Measurements from ENCODE around the gene KBTBD12.

Gene KBTBD12

DNA sequence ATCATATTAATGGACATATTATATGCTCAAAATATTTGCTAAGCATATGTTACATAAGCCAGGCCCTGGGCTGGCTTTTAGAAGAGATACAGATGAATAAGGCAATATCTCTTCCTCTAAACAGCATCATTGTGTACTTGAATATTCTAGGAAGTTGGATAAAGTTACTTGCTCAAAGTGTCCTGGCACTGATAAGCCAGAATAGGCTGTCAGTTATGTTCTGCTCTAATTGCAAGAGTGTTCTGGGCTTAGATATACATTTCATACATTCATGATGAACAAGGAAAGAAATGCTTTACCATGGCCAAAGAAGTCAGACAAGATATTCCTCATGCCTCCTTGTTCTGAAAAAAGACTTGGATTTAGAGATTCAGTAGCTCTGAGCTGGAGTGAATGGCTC lies 40.7 kb downstream of the KBTBD12 start:
- TF ChIP-seq EZH2phosphoT487 (conservative IDR thresholded peaks at IDR 0.05; ENCODE audit: low read length) = no peak
- no peak for TF ChIP-seq CTCF (IDR thresholded peaks at IDR 0.05; ENCODE audit: insufficient read depth, low read length, poor library complexity, severe bottlenecking)

DNA sequence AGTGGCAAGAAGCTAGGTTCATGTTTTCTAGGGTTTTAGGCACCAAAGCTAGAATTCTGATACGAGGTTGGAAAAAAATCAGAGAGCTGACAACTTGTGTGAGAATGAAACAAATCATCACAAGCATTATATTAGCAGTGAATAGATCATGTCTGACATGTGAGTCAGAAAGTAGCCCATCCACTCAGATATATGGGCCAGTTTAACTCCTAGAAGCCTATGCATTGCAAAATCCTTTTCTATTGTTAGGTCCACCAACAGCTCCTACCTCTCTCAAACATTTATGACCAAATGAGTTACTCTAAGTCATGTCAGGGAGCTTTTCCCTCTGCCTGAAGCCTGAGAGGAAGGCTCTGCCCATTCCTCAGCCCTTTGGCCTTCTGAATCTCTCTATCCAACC lies 44.0 kb downstream of the KBTBD12 start:
- no peak overlapping the region for H2AFZ ChIP-seq (ENCODE audit: low read depth, low read length, severe bottlenecking)
- H3F3A ChIP-seq (ENCODE audit: insufficient read depth) = no peaks in the 10 kb centered on the region
- no peaks in the 10 kb centered on the region for H3K36me3 ChIP-seq (ENCODE audit: low read length)
- H4K20me1 ChIP-seq (ENCODE audit: low read depth, low read length) = no peaks in the 10 kb centered on the region
- H3K27ac ChIP-seq (ENCODE audit: low read depth, low read length) = no peak overlapping the region
- H3K27me3 ChIP-seq (ENCODE audit: low read length) = no peaks in the 10 kb centered on the region
- TF ChIP-seq EZH2phosphoT487 (conservative IDR thresholded peaks at IDR 0.05; ENCODE audit: low read length) (no peak), CTCF (IDR thresholded peaks at IDR 0.05; ENCODE audit: insufficient read depth, low read length, poor library complexity, severe bottlenecking) (no peak)
- no peak overlapping the region for H3K9ac ChIP-seq (ENCODE audit: low read length)
- no peak overlapping the region for H3K4me3 ChIP-seq (ENCODE audit: insufficient read depth, low read length, poor library complexity, severe bottlenecking)
- H3K4me2 ChIP-seq (ENCODE audit: low read depth, low read length, poor library complexity, severe bottlenecking) = no peak overlapping the region
- H3K9me3 ChIP-seq (ENCODE audit: insufficient read depth, low read length) = no peaks in the 10 kb centered on the region
- H3K9me2 ChIP-seq (replicated peaks; ENCODE audit: insufficient read depth, low read length) = no peaks in the 10 kb centered on the region
- no peaks in the 10 kb centered on the region for H3K79me2 ChIP-seq (ENCODE audit: insufficient read depth, low read length)

More for the DNA sequence above, 40.7 kb downstream of the KBTBD12 start:
- Histone ChIP-seq H4K20me1 (ENCODE audit: low read depth, low read length) (no peaks in the 10 kb centered on the region), H3K79me2 (ENCODE audit: insufficient read depth, low read length) (no peaks in the 10 kb centered on the region), H3K36me3 (ENCODE audit: low read length) (no peaks in the 10 kb centered on the region), H3K4me3 (ENCODE audit: insufficient read depth, low read length, poor library complexity, severe bottlenecking) (no peak overlapping the region), H3K4me2 (ENCODE audit: low read depth, low read length, poor library complexity, severe bottlenecking) (no peak overlapping the region), H2AFZ (ENCODE audit: low read depth, low read length, severe bottlenecking) (no peak overlapping the region), H3K27ac (ENCODE audit: low read depth, low read length) (no peak overlapping the region), H3K27me3 (ENCODE audit: low read length) (no peaks in the 10 kb centered on the region), H3K9me2 (replicated peaks; ENCODE audit: insufficient read depth, low read length) (no peaks in the 10 kb centered on the region), H3K9me3 (ENCODE audit: insufficient read depth, low read length) (no peaks in the 10 kb centered on the region), H3K9ac (ENCODE audit: low read length) (no peak overlapping the region), H3F3A (ENCODE audit: insufficient read depth) (no peaks in the 10 kb centered on the region)

DNA sequence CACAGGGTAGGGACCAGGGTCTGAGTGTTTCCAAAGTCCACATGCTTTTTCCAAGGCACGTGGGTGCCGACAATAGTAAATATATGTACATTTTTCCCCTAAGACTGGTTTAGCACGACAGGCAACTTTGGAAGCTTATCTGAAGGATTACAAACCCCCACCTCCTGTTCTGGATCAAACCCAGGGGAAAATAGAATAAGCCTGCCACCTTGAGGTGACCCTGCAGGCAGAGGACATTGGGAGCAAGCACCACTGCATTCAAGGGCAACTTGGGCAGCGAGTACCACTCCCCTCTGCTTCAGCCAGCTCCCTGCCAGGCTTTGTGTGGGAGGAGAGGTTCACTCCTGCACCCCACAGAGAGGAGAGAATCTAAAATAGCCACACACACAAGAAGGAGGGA lies 44.8 kb downstream of the KBTBD12 start:
- H3K36me3 ChIP-seq (ENCODE audit: low read length) = no peaks in the 10 kb centered on the region
- no peaks in the 10 kb centered on the region for H3K27me3 ChIP-seq (ENCODE audit: low read length)
- no peaks in the 10 kb centered on the region for H3K9me3 ChIP-seq (ENCODE audit: insufficient read depth, low read length)
- H3K79me2 ChIP-seq (ENCODE audit: insufficient read depth, low read length) = no peaks in the 10 kb centered on the region
- H3F3A ChIP-seq (ENCODE audit: insufficient read depth) = no peaks in the 10 kb centered on the region
- no peaks in the 10 kb centered on the region for H3K9me2 ChIP-seq (replicated peaks; ENCODE audit: insufficient read depth, low read length)
- no peak overlapping the region for H3K9ac ChIP-seq (ENCODE audit: low read length)
- no peak overlapping the region for H3K4me3 ChIP-seq (ENCODE audit: insufficient read depth, low read length, poor library complexity, severe bottlenecking)
- no peaks in the 10 kb centered on the region for H4K20me1 ChIP-seq (ENCODE audit: low read depth, low read length)
- peak; percentile 26 for TF ChIP-seq CTCF (IDR thresholded peaks at IDR 0.05; ENCODE audit: insufficient read depth, low read length, poor library complexity, severe bottlenecking)
- no peak for TF ChIP-seq EZH2phosphoT487 (conservative IDR thresholded peaks at IDR 0.05; ENCODE audit: low read length)
- H2AFZ ChIP-seq (ENCODE audit: low read depth, low read length, severe bottlenecking) = no peak overlapping the region
- H3K27ac ChIP-seq (ENCODE audit: low read depth, low read length) = no peak overlapping the region
- no peak overlapping the region for H3K4me2 ChIP-seq (ENCODE audit: low read depth, low read length, poor library complexity, severe bottlenecking)
